Measurements from ENCODE around the gene SLC29A4.

DNA sequence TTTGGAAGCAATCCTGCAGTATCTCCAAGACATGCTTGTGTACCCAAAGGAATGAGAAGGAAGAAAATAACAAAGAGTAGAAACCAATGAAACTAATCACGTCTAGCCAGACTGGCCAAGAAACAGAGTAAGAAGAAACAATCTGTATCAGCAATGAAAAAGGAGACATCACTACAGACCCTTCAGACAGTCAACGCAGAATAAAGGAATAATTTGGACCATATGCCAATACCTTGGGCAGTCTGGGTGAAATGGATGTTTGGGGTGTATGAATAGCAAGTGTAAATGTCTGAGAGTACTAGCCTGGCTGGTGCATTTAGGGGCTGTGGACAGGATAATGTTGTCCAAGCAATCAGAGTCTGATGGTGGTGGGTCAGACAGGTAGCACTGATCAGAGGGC lies 61.1 kb downstream of the SLC29A4 start:
- TF ChIP-seq, protein P1, sequence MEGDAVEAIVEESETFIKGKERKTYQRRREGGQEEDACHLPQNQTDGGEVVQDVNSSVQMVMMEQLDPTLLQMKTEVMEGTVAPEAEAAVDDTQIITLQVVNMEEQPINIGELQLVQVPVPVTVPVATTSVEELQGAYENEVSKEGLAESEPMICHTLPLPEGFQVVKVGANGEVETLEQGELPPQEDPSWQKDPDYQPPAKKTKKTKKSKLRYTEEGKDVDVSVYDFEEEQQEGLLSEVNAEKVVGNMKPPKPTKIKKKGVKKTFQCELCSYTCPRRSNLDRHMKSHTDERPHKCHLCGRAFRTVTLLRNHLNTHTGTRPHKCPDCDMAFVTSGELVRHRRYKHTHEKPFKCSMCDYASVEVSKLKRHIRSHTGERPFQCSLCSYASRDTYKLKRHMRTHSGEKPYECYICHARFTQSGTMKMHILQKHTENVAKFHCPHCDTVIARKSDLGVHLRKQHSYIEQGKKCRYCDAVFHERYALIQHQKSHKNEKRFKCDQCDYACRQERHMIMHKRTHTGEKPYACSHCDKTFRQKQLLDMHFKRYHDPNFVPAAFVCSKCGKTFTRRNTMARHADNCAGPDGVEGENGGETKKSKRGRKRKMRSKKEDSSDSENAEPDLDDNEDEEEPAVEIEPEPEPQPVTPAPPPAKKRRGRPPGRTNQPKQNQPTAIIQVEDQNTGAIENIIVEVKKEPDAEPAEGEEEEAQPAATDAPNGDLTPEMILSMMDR (IDR thresholded peaks at IDR 0.05 in 8 of 11, conservative IDR thresholded peaks at IDR 0.05 in 3 of 11): no peak
- TF ChIP-seq POLR2AphosphoS5 (IDR thresholded peaks at IDR 0.05) (no peak), POLR2A (IDR thresholded peaks at IDR 0.05) (no peak)

All from spleen (tissue), 7 donors.